ENCODE results near the gene PSMD12.
"Not testable (repeated sequence)": the region's sequence is repeated elsewhere in the genome, so short reads cannot be mapped to it uniquely, and the experiment has no call there.

PSMD12 gene

GRCh38 chr17:67353929-67354574 is 12.3 kb downstream of the PSMD12 start:
- DNase-seq: no peak

GRCh38 chr17:67353161-67353560 is 13.2 kb downstream of the PSMD12 start:
- DNase-seq: no peak

- no peak for DNase-seq
Measured at GRCh38 chr17:67349420-67349819, 17.0 kb downstream of the PSMD12 start.

GRCh38 chr17:67347826-67348225 is 18.6 kb downstream of the PSMD12 start:
- DNase-seq: no peak

GRCh38 chr17:67343237-67343636 is 23.1 kb downstream of the PSMD12 start:
- no peak for DNase-seq

GRCh38 chr17:67338353-67338752 is 28.0 kb downstream of the PSMD12 start:
- DNase-seq: not testable (repeated sequence)

GRCh38 chr17:67336859-67337258 is 29.5 kb downstream of the PSMD12 start:
- DNase-seq: no peak

- DNase-seq: no peak
Measured at GRCh38 chr17:67335245-67335835, 31.0 kb downstream of the PSMD12 start.

- not testable (repeated sequence) for DNase-seq
Measured at GRCh38 chr17:67332162-67332508, 34.2 kb downstream of the PSMD12 start.

GRCh38 chr17:67331381-67332161 is 34.8 kb downstream of the PSMD12 start:
- not testable (repeated sequence) for DNase-seq

GRCh38 chr17:67328026-67328425 is 38.4 kb downstream of the PSMD12 start:
- DNase-seq: no peak

- not testable (repeated sequence) for DNase-seq
Measured at GRCh38 chr17:67326959-67327745, 39.2 kb downstream of the PSMD12 start.

GRCh38 chr17:67326440-67326839 is 39.9 kb downstream of the PSMD12 start:
- DNase-seq: no peak

GRCh38 chr17:67324330-67324729 is 42.0 kb downstream of the PSMD12 start:
- no peak for DNase-seq

- no peak for DNase-seq
Measured at GRCh38 chr17:67323445-67323844, 42.9 kb downstream of the PSMD12 start.

- no peak for DNase-seq
Measured at GRCh38 chr17:67322042-67322787, 44.2 kb downstream of the PSMD12 start.

GRCh38 chr17:67321486-67321885 is 44.9 kb downstream of the PSMD12 start:
- not testable (repeated sequence) for DNase-seq

GRCh38 chr17:67316781-67317180 is 49.6 kb downstream of the PSMD12 start:
- no peak for DNase-seq

GRCh38 chr17:67315865-67316264 is 50.5 kb downstream of the PSMD12 start:
- DNase-seq: no peak

- no peak for DNase-seq
Measured at GRCh38 chr17:67312265-67312664, 54.1 kb downstream of the PSMD12 start.

GRCh38 chr17:67311575-67311974 is 54.8 kb downstream of the PSMD12 start:
- DNase-seq: no peak

GRCh38 chr17:67310406-67310805 is 56.0 kb downstream of the PSMD12 start:
- DNase-seq: no peak

Measured in fibroblast of skin of scalp (primary cell).